Aorta (tissue), 5 donors: ENCODE measurements around the gene C8B. TPM values are rescaled to one million over a fixed set of nuclear protein-coding genes. Genes with fewer than 3 reads are reported as not detected.
A peak's percentile ranks its signal among the peaks of the same experiment; 100 is the strongest.

Experiments
- ATAC-seq: fragments of 200-7000 bp; cut with Tn5 transposase; one replicate; pipeline ENCODE4 v1.9.1; 2022; ENCODE audit warnings: moderate library complexity; ENCODE audit not compliant: low FRiP score
- DNase-seq, 2 donors: peaks; one replicate each; pipeline ENCODE4 v3.0.0-alpha.2; 2020
- H3K27ac ChIP-seq, 2 donors: one replicate each; pipeline ENCODE4 v1.5.1; 2013; ENCODE audit warnings: low read length in 2 of 2, mild to moderate bottlenecking in 2 of 2, moderate library complexity in 2 of 2, control low read depth in 1 of 2, inconsistent platforms in 1 of 2, low read depth in 1 of 2
- H3K27me3 ChIP-seq, 2 donors: one replicate each; pipeline ENCODE4 v1.6.1; 2013; ENCODE audit warnings: control low read depth in 1 of 2, low read length in 1 of 2, mild to moderate bottlenecking in 1 of 2, moderate library complexity in 1 of 2; ENCODE audit not compliant: insufficient read depth in 2 of 2, control insufficient read depth in 1 of 2
- H3K36me3 ChIP-seq, 2 donors: one replicate each; pipeline ENCODE4 v1.6.1; 2013; ENCODE audit warnings: control low read depth in 1 of 2, low read length in 1 of 2, mild to moderate bottlenecking in 1 of 2; ENCODE audit not compliant: insufficient read depth in 2 of 2, control insufficient read depth in 1 of 2
- H3K4me1 ChIP-seq, 2 donors: one replicate each; pipeline ENCODE4 v1.6.1; 2013; ENCODE audit warnings: low read length in 2 of 2, control low read depth in 1 of 2, mild to moderate bottlenecking in 1 of 2, moderate library complexity in 1 of 2; ENCODE audit not compliant: insufficient read depth in 2 of 2, control insufficient read depth in 1 of 2
- H3K4me3 ChIP-seq, 2 donors: one replicate each; pipeline ENCODE4 v1.5.1; 2013; ENCODE audit warnings: low read length in 2 of 2, control low read depth in 1 of 2, mild to moderate bottlenecking in 1 of 2
- H3K9me3 ChIP-seq: one replicate; pipeline ENCODE4 v1.6.1; 2013; ENCODE audit warnings: mild to moderate bottlenecking, low read length; ENCODE audit not compliant: control insufficient read depth
- WGBS, 2 donors: extraction: QIAGEN DNeasy Blood & Tissue Kit; methylation state at CpG; one replicate each; pipeline ENCODE4 v1.1.7; 2013; 5-methylcytosine and 5-hydroxymethylcytosine counted together
- intact Hi-C, 2 donors: fragments of 100-400 bp; cut with DNase I; formaldehyde crosslinking; loops; one replicate each; pipeline versions ENCODE4 v1.14.2 to v1.15.0; 2022
- polyA plus RNA-seq, 2 donors: library from polyadenylated mRNA; stranded (reverse); fragments of 200-250 nt; gene quantifications; one replicate each; pipeline ENCODE4 v1.2.3, GENCODE V29; 2013
- total RNA-seq, 2 donors: library from RNA; stranded (reverse); fragmentation: NEBNext Ultra II Directional; extraction: Animal tissue kit (Norgen Biotek cat#: 25700); gene quantifications; one replicate each; pipeline ENCODE4 v1.2.1, GENCODE V29; 2021
- donor health status: healthy with polysubstance abuse.
- donor health status: Bipolar disorder and iron deficiency.
- donor health status: DM: no; HTN: no; CAD: no.
- donor health status: DM: no; HTN: no; CAD: no.
- donor health status: DM: yes; HTN: yes; CAD: no.

C8B gene
- total and polyA plus RNA-seq, 4 donors = not detected

- DNase-seq (no peak), ATAC-seq (no peak)
- H3K4me1 ChIP-seq = no peaks in the 10 kb centered on the region
- H3K4me3 ChIP-seq = no peak overlapping the region
- intact Hi-C loops = no loop called here
- H3K36me3 ChIP-seq = no peaks in the 10 kb centered on the region
- 88 to 92% methylated on average over 4 of the region's 4 CpGs for WGBS, 2 donors
- H3K9me3 ChIP-seq = no peaks in the 10 kb centered on the region
- no peaks in the 10 kb centered on the region for H3K27me3 ChIP-seq
- H3K27ac ChIP-seq = no peak overlapping the region
Observed at GRCh38 chr1:56922070-56922469, 43.7 kb downstream of the C8B start.

GRCh38 chr1:56921479-56921878 is 44.3 kb downstream of the C8B start:
- H3K4me3 ChIP-seq = no peak overlapping the region
- no peaks in the 10 kb centered on the region for H3K4me1 ChIP-seq
- 49 to 69% methylated on average over 1 of the region's 1 CpG for WGBS, 2 donors
- H3K27ac ChIP-seq = no peak overlapping the region
- ATAC-seq = no peak
- H3K27me3 ChIP-seq = no peaks in the 10 kb centered on the region
- no peaks in the 10 kb centered on the region for H3K9me3 ChIP-seq
- no peak for DNase-seq
- H3K36me3 ChIP-seq = no peaks in the 10 kb centered on the region
- intact Hi-C loops = no loop called here

- WGBS, 2 donors = 79 to 83% methylated on average over 2 of the region's 2 CpGs
Observed at GRCh38 chr1:56920591-56921001, 45.2 kb downstream of the C8B start.

GRCh38 chr1:56917356-56917755 is 48.5 kb downstream of the C8B start:
- ATAC-seq = no peak

More at GRCh38 chr1:56920591-56921001, 45.2 kb downstream of the C8B start:
- Histone ChIP-seq H3K4me1 (no peaks in the 10 kb centered on the region), H3K4me3 (no peak overlapping the region), H3K9me3 (no peaks in the 10 kb centered on the region), H3K27ac (no peak overlapping the region), H3K27me3 (no peaks in the 10 kb centered on the region), H3K36me3 (no peaks in the 10 kb centered on the region)
- intact Hi-C loops = no loop called here
- DNase-seq = no peak
- ATAC-seq = no peak

GRCh38 chr1:56916630-56917029 is 49.2 kb downstream of the C8B start:
- no peaks in the 10 kb centered on the region for H3K27me3 ChIP-seq
- intact Hi-C loops = no loop called here
- no peaks in the 10 kb centered on the region for H3K9me3 ChIP-seq
- no peaks in the 10 kb centered on the region for H3K4me1 ChIP-seq
- WGBS, 2 donors = 80 to 92% methylated on average over 3 of the region's 3 CpGs
- no peaks in the 10 kb centered on the region for H3K36me3 ChIP-seq
- DNase-seq (no peak), ATAC-seq (no peak)
- H3K27ac ChIP-seq = no peak overlapping the region
- no peak overlapping the region for H3K4me3 ChIP-seq

More at GRCh38 chr1:56917356-56917755, 48.5 kb downstream of the C8B start:
- intact Hi-C loops = no loop called here
- H3K4me1 ChIP-seq = no peaks in the 10 kb centered on the region
- DNase-seq = no peak
- H3K27me3 ChIP-seq = no peaks in the 10 kb centered on the region
- no peak overlapping the region for H3K4me3 ChIP-seq
- no peaks in the 10 kb centered on the region for H3K36me3 ChIP-seq
- WGBS, 2 donors = 61 to 74% methylated on average over 5 of the region's 5 CpGs
- H3K9me3 ChIP-seq = no peaks in the 10 kb centered on the region
- no peak overlapping the region for H3K27ac ChIP-seq

- no peak for DNase-seq
Observed at GRCh38 chr1:56915960-56916359, 49.9 kb downstream of the C8B start.

GRCh38 chr1:56912325-56912724 is 53.5 kb downstream of the C8B start:
- no peaks in the 10 kb centered on the region for H3K36me3 ChIP-seq
- WGBS, 2 donors = 82 to 85% methylated on average over 12 of the region's 12 CpGs
- H3K9me3 ChIP-seq = no peaks in the 10 kb centered on the region
- no peak overlapping the region for H3K4me3 ChIP-seq
- DNase-seq (no peak), ATAC-seq (no peak)
- intact Hi-C loops = no loop called here
- no peak overlapping the region for H3K27ac ChIP-seq
- no peaks in the 10 kb centered on the region for H3K4me1 ChIP-seq
- H3K27me3 ChIP-seq = no peaks in the 10 kb centered on the region

More at GRCh38 chr1:56915960-56916359, 49.9 kb downstream of the C8B start:
- no peak for ATAC-seq
- no peaks in the 10 kb centered on the region for H3K27me3 ChIP-seq
- no peaks in the 10 kb centered on the region for H3K9me3 ChIP-seq
- H3K4me1 ChIP-seq = no peaks in the 10 kb centered on the region
- no peaks in the 10 kb centered on the region for H3K36me3 ChIP-seq
- intact Hi-C loops = no loop called here
- H3K27ac ChIP-seq = no peak overlapping the region
- no peak overlapping the region for H3K4me3 ChIP-seq
- 57 to 67% methylated on average over 4 of the region's 4 CpGs for WGBS, 2 donors

GRCh38 chr1:56911098-56911938 is 54.5 kb downstream of the C8B start:
- H3K27ac ChIP-seq = no peak overlapping the region
- H3K9me3 ChIP-seq = no peaks in the 10 kb centered on the region
- no peak for DNase-seq
- H3K4me3 ChIP-seq = no peak overlapping the region
- H3K4me1 ChIP-seq = no peaks in the 10 kb centered on the region
- intact Hi-C loops = no loop called here
- no peak for ATAC-seq
- H3K27me3 ChIP-seq = no peaks in the 10 kb centered on the region
- WGBS, 2 donors = 65 to 74% methylated on average over 7 of the region's 7 CpGs
- H3K36me3 ChIP-seq = no peaks in the 10 kb centered on the region

- Histone ChIP-seq H3K9me3 (no peaks in the 10 kb centered on the region), H3K27me3 (no peaks in the 10 kb centered on the region), H3K4me1 (no peaks in the 10 kb centered on the region), H3K4me3 (no peak overlapping the region), H3K27ac (no peak overlapping the region), H3K36me3 (no peaks in the 10 kb centered on the region)
- DNase-seq (peak in 1 of 2 donors; percentile 51), ATAC-seq (peak; percentile 47)
- intact Hi-C loops = no loop called here
- WGBS, 2 donors = 91% methylated on average over 4 of the region's 4 CpGs
Observed at GRCh38 chr1:56910441-56910985, 55.3 kb downstream of the C8B start.
